Suppressor macrophage treated with lipopolysaccharide for 1 hour (primary cell): Measurements from ENCODE around the gene TXNRD1.
A peak's percentile ranks its signal among the peaks of the same experiment; 100 is the strongest.
"Not testable (repeated sequence)": the region's sequence is repeated elsewhere in the genome, so short reads cannot be mapped to it uniquely, and the experiment has no call there.

ENCODE experiments used
- DNase-seq, 3 donors: peaks; one replicate each; pipeline ENCODE4 v3.0.0-alpha.2; 2020 to 2022

Gene TXNRD1

GRCh38 chr12:104374071-104374470, 158.5 kb downstream of the TXNRD1 start:
- no peak for DNase-seq

GRCh38 chr12:104374806-104375205, 159.2 kb downstream of the TXNRD1 start:
- no peak for DNase-seq

GRCh38 chr12:104375775-104376174, 160.2 kb downstream of the TXNRD1 start:
- no peak for DNase-seq

- DNase-seq, result no peak
These were observed 161.3 kb downstream of the TXNRD1 start for GRCh38 chr12:104376650-104377513.

GRCh38 chr12:104377514-104377812, 161.9 kb downstream of the TXNRD1 start:
- no peak for DNase-seq

GRCh38 chr12:104378427-104378826, 162.8 kb downstream of the TXNRD1 start:
- DNase-seq, result no peak

GRCh38 chr12:104381341-104381730, 165.8 kb downstream of the TXNRD1 start:
- DNase-seq, result no peak

GRCh38 chr12:104381731-104382480, 166.3 kb downstream of the TXNRD1 start:
- DNase-seq, result peak; percentile 85 to 91 (median 91)

GRCh38 chr12:104384141-104384880, 168.7 kb downstream of the TXNRD1 start:
- no peak for DNase-seq

- no peak for DNase-seq
These were observed 169.9 kb downstream of the TXNRD1 start for GRCh38 chr12:104385510-104385909.

GRCh38 chr12:104386461-104386860, 170.9 kb downstream of the TXNRD1 start:
- DNase-seq, result no peak

- DNase-seq, result no peak
These were observed 171.6 kb downstream of the TXNRD1 start for GRCh38 chr12:104387190-104387589.

- DNase-seq, result not testable (repeated sequence)
These were observed 178.5 kb downstream of the TXNRD1 start for GRCh38 chr12:104394086-104394485.
